Activated naive CD4-positive, alpha-beta T cell (primary cell): ENCODE data around the gene FKRP.
"Not testable (repeated sequence)": the region's sequence is repeated elsewhere in the genome, so short reads cannot be mapped to it uniquely, and the experiment has no call there.

Experiments used
- DNase-seq, 4 experiments: peaks; one replicate each; lab custom pipeline; 2025; lab: John Stamatoyannopoulos, UW

FKRP gene

GRCh38 chr19:46745521-46746280 is at the start of gene FKRP:
FKRP (plus strand) TSS chr19:46746057; CDS start chr19:46755451, 9,394 bp downstream.
- peak in 1 of 4 experiments; percentile 32 for DNase-seq

- DNase-seq, result no peak
Observed at GRCh38 chr19:46696866-46697203, 49.0 kb upstream of the FKRP start.

DNA sequence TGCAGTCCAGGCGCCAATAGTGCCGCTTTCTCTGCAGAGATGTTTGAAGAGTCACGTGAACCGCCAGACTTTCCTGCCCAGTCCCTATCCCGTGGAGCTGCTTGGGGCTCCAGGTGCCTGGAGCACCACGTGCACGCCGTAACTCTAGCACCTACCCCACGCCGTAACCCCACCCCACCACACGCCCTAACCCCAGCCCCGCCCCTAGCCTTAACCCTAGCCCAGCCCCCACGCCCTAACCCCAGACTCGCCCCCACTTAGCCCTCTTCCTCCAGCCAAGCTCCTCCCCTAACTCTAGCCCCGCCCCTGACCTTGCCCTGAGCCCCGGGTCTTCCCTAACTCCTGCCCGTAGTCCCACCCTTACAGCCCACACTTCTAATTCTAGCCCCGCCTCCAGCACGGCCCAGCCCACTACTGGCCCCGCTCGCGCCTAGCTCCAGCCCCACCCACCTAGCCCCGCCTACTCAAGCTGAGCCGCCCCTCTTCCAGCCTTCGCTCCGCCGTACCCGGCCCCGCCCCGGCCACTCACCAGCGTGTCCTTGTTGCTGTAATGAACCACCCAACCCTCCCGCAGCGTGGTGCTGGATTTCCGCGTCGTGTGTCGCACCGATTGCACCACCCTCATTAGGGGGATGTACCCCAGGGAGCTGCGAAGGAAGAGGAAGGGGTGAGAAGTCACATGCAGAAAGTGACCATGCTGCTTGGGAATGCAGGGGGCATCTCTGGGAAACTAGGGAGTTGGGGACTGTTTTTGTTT is 48.5 kb upstream of the FKRP start:
- DNase-seq, result no peak

GRCh38 chr19:46698395-46699321 is 47.2 kb upstream of the FKRP start:
- no peak for DNase-seq

DNA sequence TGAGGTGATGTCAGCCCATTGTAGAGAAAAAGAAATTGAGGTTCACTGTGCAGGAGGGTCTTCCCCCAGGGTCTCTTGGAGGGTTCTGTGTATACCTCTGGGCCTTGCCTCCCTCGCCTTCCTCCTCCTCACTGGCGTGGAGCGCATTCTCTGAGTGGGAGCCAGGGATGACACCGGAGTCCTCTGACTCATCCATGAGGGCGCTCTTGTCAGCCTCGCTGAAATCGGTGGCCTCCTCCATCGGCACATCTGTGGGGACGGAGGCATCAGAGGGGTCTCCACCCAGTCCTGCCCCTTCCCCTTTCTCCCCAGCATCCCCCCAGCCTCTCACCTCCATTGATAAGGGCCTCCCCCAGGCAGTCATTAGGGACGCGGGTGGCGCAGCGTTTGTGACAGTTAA is 45.2 kb upstream of the FKRP start:
- DNase-seq, result no peak

DNA sequence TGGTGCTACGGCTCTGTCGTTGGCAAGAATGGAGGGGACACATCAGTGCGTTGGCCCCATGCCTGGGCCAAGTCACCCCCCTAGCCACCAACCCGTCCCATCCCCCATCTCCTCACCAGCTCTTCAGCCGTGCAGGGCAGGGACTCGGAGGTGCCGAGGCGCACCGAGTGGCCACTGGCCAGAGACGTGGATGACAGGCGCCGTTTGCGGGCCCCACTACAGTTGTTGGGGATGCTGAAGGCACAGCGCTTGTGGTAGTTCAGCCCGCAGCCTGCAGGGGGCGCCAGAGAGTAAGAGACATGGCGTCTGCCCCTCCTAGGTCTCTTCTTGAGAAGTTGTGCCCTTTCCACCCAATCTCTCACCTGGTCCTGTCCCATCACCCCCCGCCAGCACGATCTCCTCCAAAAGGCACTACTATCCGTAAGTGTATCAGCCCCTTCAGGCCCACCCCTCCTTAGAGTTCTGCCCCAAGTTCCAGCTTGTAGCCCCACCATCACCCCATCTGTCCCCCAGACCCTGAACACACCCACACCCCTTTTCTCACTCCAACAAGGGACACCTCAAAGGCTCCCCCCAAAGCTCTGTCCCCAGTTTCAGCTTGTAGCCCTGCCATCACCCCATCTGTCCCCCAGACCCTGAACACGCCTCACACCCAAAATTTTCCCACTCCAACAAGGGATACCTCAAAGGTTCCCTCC is 41.3 kb upstream of the FKRP start:
- DNase-seq, result peak; percentile 86 to 94 (median 90)

DNA sequence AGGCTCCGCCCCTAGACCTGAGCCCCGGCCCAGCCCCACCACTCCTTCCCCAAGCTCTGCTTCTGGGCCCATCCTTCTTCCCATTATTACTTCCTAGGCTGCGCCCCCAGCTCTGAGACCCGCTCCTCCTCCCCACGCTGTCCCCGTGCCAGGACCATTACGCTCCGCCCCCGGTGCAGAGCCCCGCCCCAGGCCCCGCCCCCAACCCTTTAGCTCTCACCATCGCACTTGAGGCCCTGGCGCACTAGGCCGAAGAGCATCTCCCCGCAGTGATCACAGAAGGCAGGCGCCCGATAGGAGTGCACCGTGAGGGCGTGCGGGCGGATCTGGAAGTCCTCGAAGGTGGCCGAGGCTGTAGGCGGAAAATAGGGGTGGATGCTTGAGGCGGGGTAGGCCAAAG is 35.2 kb upstream of the FKRP start:
- DNase-seq, result no peak

DNA sequence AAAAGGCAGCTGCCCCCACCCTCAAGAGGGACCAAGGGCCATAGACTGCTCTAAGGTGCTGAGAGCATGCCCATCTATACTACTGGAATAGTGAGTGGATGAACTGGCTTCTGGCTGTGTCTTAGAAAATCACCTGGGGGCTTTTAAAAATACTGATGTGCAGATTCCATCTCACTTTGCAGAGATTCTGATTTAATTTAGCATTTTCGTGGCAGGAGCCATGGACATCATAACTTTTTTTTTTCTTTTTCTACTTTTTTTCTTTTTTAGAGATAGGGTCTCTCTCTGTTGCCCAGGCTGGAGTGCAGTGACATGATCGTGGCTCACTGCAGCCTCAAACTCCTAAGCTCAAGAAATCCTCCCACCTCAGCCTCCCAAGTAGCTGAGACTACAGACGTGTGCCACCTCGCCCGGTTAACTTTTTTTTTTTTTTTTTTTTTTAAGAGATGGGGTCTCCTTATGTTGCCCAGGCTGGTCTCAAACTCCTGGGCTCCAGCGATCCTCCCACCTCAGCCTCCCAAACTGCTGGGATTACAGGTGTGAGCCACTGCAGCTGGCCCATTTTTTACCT is 33.0 kb upstream of the FKRP start:
- DNase-seq, result not testable (repeated sequence)

DNA sequence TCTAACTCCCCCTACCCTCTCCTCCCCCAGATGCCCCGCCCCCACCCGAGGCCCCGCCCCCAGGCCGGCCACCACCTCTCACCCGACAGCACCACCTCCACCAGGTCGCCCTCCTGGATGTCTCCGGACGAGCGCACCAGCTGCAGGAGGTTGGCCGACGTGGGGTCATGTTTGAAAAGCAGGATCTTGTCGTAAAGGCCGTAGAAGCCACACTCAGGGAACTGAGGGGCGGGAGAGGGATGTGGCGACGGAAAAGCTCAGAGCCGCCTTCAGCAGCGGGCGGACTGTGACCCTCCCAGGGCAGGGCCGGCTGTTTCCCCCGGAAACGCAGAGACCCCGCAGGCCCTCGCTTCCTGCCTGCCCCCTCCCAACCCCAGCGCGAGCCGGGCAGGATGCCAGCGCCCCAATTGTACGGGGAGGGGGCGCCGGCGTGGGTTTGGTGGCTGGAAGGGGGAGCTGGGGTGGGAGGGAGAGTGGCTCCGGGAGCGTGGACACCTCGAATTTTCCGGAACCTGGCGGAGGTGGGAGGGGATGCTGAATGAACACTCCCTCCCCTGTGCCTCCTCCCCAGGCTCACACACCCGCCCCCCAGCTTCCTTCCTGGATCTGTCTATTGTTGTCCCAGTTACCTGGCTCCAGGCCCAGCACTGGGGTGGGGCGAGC is 31.9 kb upstream of the FKRP start:
- peak in 3 of 4 experiments; percentile 24 to 81 (median 78) for DNase-seq

GRCh38 chr19:46714444-46715106 is 31.3 kb upstream of the FKRP start:
- DNase-seq, result peak in 2 of 4 experiments; percentile 78 to 81

GRCh38 chr19:46715620-46715974 is 30.3 kb upstream of the FKRP start:
- DNase-seq, result peak in 1 of 4 experiments; percentile 30

DNA sequence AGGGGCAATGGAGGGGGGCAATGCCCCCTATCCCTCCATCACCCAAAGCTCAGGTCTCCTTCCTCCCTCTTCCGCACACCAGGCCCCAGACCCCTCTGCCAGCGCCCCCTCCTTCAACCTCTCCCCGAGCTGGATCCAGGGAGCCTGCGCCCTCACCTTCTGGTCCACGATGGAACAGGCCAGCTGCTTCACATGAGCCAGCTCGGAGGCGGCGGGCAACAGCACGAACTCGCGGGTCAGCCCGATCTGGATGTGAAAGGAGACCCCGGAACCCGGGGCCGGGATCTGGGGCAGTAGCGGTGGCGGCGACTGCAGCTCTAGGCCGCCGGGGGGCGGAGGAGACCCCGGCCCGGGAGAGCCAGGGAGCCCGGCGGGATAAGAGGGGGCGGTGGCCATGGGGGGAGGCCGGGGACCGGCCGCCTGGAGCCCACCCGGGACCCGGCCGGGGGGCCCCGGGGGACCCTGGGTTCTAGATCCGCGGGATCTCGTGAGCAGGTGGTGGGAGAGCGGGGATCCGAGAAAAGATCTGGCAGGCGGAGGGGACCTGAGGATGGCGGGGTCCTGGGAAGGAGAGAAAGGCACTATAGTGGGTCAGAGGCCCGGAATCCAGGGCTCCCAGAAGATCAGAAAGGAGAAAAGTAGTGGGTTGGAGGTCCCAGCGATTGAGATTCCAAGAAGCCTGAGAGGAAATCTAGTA is 29.7 kb upstream of the FKRP start:
- peak in 1 of 4 experiments; percentile 30 for DNase-seq

DNA sequence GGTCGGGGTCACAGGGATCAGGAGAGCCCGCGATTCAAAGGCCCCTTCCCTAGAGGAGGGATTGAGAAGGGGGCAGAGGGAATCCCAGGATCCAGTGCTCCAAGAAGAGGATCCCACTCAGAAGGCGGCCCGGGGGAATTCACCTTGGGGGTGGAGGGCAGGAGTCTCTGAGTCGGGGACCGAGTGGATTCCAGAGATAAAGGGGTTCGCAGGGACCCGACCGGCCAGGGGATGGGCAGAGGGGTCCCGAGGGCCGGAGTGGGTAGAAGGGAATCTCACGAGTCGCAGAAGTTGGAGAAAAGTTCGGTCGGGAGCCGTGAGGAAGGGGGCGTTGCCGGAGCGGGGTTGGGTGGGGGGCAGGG is 29.2 kb upstream of the FKRP start:
- DNase-seq, result no peak

GRCh38 chr19:46717034-46717715 is 28.7 kb upstream of the FKRP start, which contains the start of gene PRKD2:
PRKD2 (minus strand) TSS chr19:46717114; CDS start chr19:46716370, 744 bp downstream.
- DNase-seq, result peak; percentile 61 to 87 (median 76)

- DNase-seq, result peak in 1 of 4 experiments; percentile 33
Observed at GRCh38 chr19:46717716-46718143, 28.1 kb upstream of the FKRP start.

- peak in 2 of 4 experiments; percentile 19 to 44 for DNase-seq
Observed at GRCh38 chr19:46718157-46718933, 27.5 kb upstream of the FKRP start.

DNA sequence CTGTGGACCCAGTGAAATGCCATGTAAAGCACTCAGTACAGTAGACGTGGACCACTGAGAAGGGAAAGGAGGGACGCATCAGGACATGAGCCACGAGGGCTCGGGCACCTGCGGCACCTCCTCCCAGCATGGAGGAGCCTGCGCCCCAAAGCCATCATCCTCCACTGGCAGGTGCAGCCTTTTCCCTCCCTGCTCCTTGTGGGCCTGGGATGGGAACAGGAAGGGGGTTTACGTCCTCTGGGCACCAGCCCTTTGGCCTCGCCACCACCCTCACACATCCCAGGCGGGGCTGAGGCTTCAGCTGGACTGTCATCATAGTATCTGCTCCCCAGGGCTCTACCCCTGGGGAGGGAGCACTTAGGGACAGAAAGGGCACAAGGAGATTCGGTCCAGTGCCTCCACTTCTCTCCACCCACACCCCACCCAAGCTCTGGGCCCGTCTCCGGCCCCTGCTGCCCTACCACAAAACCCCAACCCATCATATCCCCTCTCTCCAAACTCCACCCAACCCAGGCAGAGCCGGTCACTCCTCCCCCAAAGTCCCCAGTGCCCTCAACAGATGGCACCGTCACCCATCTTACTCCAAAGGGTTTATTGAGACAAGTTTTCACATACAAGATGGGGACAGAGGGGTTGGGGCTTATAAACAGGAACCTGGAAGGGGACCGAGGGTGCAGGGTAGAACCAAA is 26.8 kb upstream of the FKRP start:
- DNase-seq, result no peak
